ENCODE data around the gene RERE.

Gene RERE

DNA sequence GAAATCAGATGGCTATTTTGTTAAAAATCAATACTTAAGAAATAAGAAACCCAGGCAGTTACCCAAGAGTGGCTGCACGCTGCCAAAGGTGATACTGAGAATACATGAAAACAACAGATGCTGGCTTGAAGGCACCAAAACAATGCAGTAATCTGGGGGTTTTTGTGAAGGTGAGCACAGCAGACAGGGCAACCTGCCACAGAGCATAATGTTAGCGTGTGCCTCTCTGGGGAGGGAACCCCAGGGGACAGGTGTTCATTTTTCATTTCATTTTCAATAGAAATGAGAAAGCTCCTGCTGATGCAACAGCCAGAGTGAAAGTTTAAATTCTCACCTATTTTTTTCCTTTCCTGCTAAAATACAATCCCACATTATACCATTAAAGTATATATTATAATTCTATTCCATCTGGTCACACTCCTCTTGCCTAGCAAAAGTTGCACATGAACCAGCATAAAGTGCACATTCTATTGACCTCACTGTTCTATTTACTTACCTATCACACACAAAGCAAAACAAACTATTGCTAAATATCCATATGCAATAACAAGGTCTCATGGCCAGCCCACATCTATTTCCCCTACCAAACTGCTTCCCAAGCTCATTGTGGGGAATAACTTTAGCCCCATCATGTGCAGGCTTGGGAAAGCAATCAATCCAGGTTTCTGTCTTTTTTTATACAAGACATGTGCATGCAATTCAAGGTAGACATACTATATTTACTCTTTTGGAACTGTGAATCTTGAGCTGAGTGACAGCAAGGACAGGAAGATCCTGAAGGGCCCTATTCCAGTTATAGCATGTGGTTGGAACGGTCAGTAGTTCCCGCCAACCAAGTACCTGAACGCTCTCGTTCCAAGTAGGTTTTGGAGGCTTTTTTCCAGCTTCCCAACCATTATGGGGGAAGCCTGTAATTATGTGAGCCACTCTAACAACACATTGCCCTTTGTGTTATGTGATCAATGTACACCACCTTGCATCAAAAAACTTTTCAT is 173.6 kb downstream of the RERE start:
- H3K27me3 ChIP-seq (ENCODE audit: insufficient read depth, low read length, poor library complexity): no peaks in the 10 kb centered on the region
- no peak overlapping the region for H3K4me2 ChIP-seq (ENCODE audit: insufficient read depth, low read length)
- ATAC-seq (ENCODE audit: insufficient read depth, low read depth) (no peak), DNase-seq (no peak)
- TF ChIP-seq, protein P1, sequence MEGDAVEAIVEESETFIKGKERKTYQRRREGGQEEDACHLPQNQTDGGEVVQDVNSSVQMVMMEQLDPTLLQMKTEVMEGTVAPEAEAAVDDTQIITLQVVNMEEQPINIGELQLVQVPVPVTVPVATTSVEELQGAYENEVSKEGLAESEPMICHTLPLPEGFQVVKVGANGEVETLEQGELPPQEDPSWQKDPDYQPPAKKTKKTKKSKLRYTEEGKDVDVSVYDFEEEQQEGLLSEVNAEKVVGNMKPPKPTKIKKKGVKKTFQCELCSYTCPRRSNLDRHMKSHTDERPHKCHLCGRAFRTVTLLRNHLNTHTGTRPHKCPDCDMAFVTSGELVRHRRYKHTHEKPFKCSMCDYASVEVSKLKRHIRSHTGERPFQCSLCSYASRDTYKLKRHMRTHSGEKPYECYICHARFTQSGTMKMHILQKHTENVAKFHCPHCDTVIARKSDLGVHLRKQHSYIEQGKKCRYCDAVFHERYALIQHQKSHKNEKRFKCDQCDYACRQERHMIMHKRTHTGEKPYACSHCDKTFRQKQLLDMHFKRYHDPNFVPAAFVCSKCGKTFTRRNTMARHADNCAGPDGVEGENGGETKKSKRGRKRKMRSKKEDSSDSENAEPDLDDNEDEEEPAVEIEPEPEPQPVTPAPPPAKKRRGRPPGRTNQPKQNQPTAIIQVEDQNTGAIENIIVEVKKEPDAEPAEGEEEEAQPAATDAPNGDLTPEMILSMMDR (IDR thresholded peaks at IDR 0.05; ENCODE audit: borderline replicate concordance, extremely low read depth, low read length, poor library complexity, severe bottlenecking): no peak
- no peak for TF ChIP-seq EZH2 (IDR thresholded peaks at IDR 0.05; ENCODE audit: borderline replicate concordance, low read depth, low read length, severe bottlenecking)
- no peak overlapping the region for H2AFZ ChIP-seq (ENCODE audit: low read depth, low read length)
- H3K36me3 ChIP-seq (ENCODE audit: insufficient read depth, low read length): peaks cover 6% of the 10 kb centered on the region; the same call in 1 of the 2 replicates
- no peaks in the 10 kb centered on the region for H3K4me1 ChIP-seq (ENCODE audit: insufficient read depth, low read length)
- H3K4me3 ChIP-seq (ENCODE audit: low read depth in 1 of 2, low read length in 2 of 2): no peak overlapping the region
- H3K9ac ChIP-seq (ENCODE audit: low read depth, low read length): no peak overlapping the region
- no peak overlapping the region for H3K27ac ChIP-seq (ENCODE audit: low read length)
- no peaks in the 10 kb centered on the region for H3K79me2 ChIP-seq (ENCODE audit: insufficient read depth, low read length)
- peaks cover 12% of the 10 kb centered on the region; the same call in 1 of the 2 replicates for H4K20me1 ChIP-seq (ENCODE audit: insufficient read depth, low read length)
- H3K9me3 ChIP-seq (ENCODE audit: insufficient read depth, low read length, severe bottlenecking): no peaks in the 10 kb centered on the region

DNA sequence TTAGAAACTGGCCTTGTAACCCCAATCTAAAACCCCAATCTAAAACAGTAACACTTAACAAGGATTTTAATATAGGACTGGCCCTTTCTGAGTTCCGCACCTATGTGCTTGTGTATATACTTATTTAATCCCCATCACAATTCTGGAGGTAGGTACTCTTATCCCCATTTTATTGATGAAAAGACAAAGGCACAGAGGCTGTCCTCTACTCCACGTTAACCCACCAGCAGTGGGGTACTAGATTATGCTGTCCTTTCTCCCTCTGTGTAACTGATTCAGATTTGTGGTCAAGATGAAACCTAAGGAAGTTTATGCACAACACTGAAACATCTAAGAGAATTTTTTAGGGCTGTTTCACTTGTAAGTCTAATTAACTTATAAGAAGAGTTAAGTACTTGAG is 175.3 kb downstream of the RERE start:
- H3K79me2 ChIP-seq (ENCODE audit: insufficient read depth, low read length): no peaks in the 10 kb centered on the region
- H3K9ac ChIP-seq (ENCODE audit: low read depth, low read length): no peak overlapping the region
- no peaks in the 10 kb centered on the region for H3K27me3 ChIP-seq (ENCODE audit: insufficient read depth, low read length, poor library complexity)
- H3K4me1 ChIP-seq (ENCODE audit: insufficient read depth, low read length): no peaks in the 10 kb centered on the region
- H4K20me1 ChIP-seq (ENCODE audit: insufficient read depth, low read length): peaks cover 13% of the 10 kb centered on the region; the same call in 1 of the 2 replicates
- H2AFZ ChIP-seq (ENCODE audit: low read depth, low read length): no peak overlapping the region
- no peak overlapping the region for H3K4me3 ChIP-seq (ENCODE audit: low read depth in 1 of 2, low read length in 2 of 2)
- DNase-seq (no peak), ATAC-seq (ENCODE audit: insufficient read depth, low read depth) (no peak)
- no peak overlapping the region for H3K27ac ChIP-seq (ENCODE audit: low read length)
- H3K9me3 ChIP-seq (ENCODE audit: insufficient read depth, low read length, severe bottlenecking): no peaks in the 10 kb centered on the region
- peaks cover 6% of the 10 kb centered on the region; the same call in 1 of the 2 replicates for H3K36me3 ChIP-seq (ENCODE audit: insufficient read depth, low read length)
- no peak for TF ChIP-seq EZH2 (IDR thresholded peaks at IDR 0.05; ENCODE audit: borderline replicate concordance, low read depth, low read length, severe bottlenecking)
- TF ChIP-seq, protein P1 (IDR thresholded peaks at IDR 0.05; ENCODE audit: borderline replicate concordance, extremely low read depth, low read length, poor library complexity, severe bottlenecking): no peak
- no peak overlapping the region for H3K4me2 ChIP-seq (ENCODE audit: insufficient read depth, low read length)

GRCh38 chr1:8641377-8641997 is 176.0 kb downstream of the RERE start:
- no peak overlapping the region for H3K4me3 ChIP-seq (ENCODE audit: low read depth in 1 of 2, low read length in 2 of 2)
- H2AFZ ChIP-seq (ENCODE audit: low read depth, low read length): no peak overlapping the region
- H3K27ac ChIP-seq (ENCODE audit: low read length): no peak overlapping the region
- H3K79me2 ChIP-seq (ENCODE audit: insufficient read depth, low read length): no peaks in the 10 kb centered on the region
- no peak for DNase-seq
- peaks cover 7% of the 10 kb centered on the region; the same call in 1 of the 2 replicates for H4K20me1 ChIP-seq (ENCODE audit: insufficient read depth, low read length)
- no peak for TF ChIP-seq EZH2 (IDR thresholded peaks at IDR 0.05; ENCODE audit: borderline replicate concordance, low read depth, low read length, severe bottlenecking)
- TF ChIP-seq, protein P1 (IDR thresholded peaks at IDR 0.05; ENCODE audit: borderline replicate concordance, extremely low read depth, low read length, poor library complexity, severe bottlenecking): no peak
- H3K9me3 ChIP-seq (ENCODE audit: insufficient read depth, low read length, severe bottlenecking): no peaks in the 10 kb centered on the region
- ATAC-seq (ENCODE audit: insufficient read depth, low read depth): no peak
- H3K36me3 ChIP-seq (ENCODE audit: insufficient read depth, low read length): peaks cover 6% of the 10 kb centered on the region; the same call in 1 of the 2 replicates
- no peaks in the 10 kb centered on the region for H3K4me1 ChIP-seq (ENCODE audit: insufficient read depth, low read length)
- no peak overlapping the region for H3K4me2 ChIP-seq (ENCODE audit: insufficient read depth, low read length)
- no peaks in the 10 kb centered on the region for H3K27me3 ChIP-seq (ENCODE audit: insufficient read depth, low read length, poor library complexity)
- H3K9ac ChIP-seq (ENCODE audit: low read depth, low read length): no peak overlapping the region
